GM23248 (cell line): ENCODE data around the gene SEMA4C. TPM values are rescaled to one million over a fixed set of nuclear protein-coding genes. Genes with fewer than 3 reads are reported as not detected.

Source experiments
- DNase-seq: peaks from one replicate; pipeline ENCODE4 v3.0.0-alpha.2; 2015
- H2AFZ ChIP-seq: fragments of 200-600 bp; sonication (generic); 2 replicates; pipeline ENCODE4 v1.6.1; 2016; ENCODE audit warnings: antibody characterized with exemption
- H3F3A ChIP-seq: fragments of 200-600 bp; sonication (generic); 2 replicates; pipeline ENCODE4 v1.6.1; 2016; ENCODE audit warnings: mild to moderate bottlenecking, antibody characterized with exemption, mixed run types; ENCODE audit not compliant: insufficient read depth
- H3K27ac ChIP-seq: fragments of 200-600 bp; sonication (generic); 2 replicates; pipeline ENCODE4 v1.5.1; 2016; ENCODE audit warnings: mild to moderate bottlenecking
- H3K27me3 ChIP-seq: fragments of 200-600 bp; sonication (generic); replicated peaks from 2 replicates; pipeline ENCODE4 v1.6.1; 2016; ENCODE audit warnings: mild to moderate bottlenecking; ENCODE audit not compliant: insufficient read depth
- H3K36me3 ChIP-seq: fragments of 200-600 bp; sonication (generic); 2 replicates; pipeline ENCODE4 v1.6.1; 2016; ENCODE audit warnings: low read depth, mild to moderate bottlenecking
- H3K4me1 ChIP-seq: fragments of 200-600 bp; sonication (generic); 2 replicates; pipeline ENCODE4 v1.6.1; 2016; ENCODE audit warnings: mild to moderate bottlenecking; ENCODE audit not compliant: insufficient read depth
- H3K4me2 ChIP-seq: fragments of 200-600 bp; sonication (generic); one replicate; pipeline ENCODE4 v1.6.1; 2016; ENCODE audit warnings: mild to moderate bottlenecking; ENCODE audit not compliant: unreplicated experiment
- H3K4me3 ChIP-seq: fragments of 200-600 bp; sonication (generic); 2 replicates; pipeline ENCODE4 v1.5.1; 2016; ENCODE audit warnings: mild to moderate bottlenecking
- H3K79me2 ChIP-seq: fragments of 200-600 bp; sonication (generic); 2 replicates; pipeline ENCODE4 v1.6.1; 2016; ENCODE audit warnings: mild to moderate bottlenecking; ENCODE audit not compliant: insufficient read depth
- H3K9ac ChIP-seq: fragments of 200-600 bp; sonication (generic); 2 replicates; pipeline ENCODE4 v1.6.1; 2016; ENCODE audit warnings: mild to moderate bottlenecking
- H3K9me2 ChIP-seq: fragments of 200-600 bp; sonication (generic); 2 replicates; pipeline ENCODE4 v1.6.1; 2016; ENCODE audit warnings: mixed run types, mild to moderate bottlenecking, moderate library complexity; ENCODE audit not compliant: insufficient read depth
- H3K9me3 ChIP-seq: fragments of 200-600 bp; sonication (generic); one replicate; pipeline ENCODE4 v1.6.1; 2017; ENCODE audit warnings: low read depth
- H4K20me1 ChIP-seq: fragments of 200-600 bp; sonication (generic); 2 replicates; pipeline ENCODE4 v1.6.0; 2016; ENCODE audit not compliant: insufficient read depth
- EZH2 ChIP-seq: fragments of 200-600 bp; sonication (generic); IDR thresholded peaks from 2 replicates; pipeline ENCODE4 v1.6.1; 2018; ENCODE audit warnings: antibody characterized with exemption, mild to moderate bottlenecking; ENCODE audit not compliant: insufficient read depth, poor library complexity, severe bottlenecking
- EZH2phosphoT487 ChIP-seq: fragments of 200-600 bp; sonication (generic); IDR thresholded peaks from 2 replicates; pipeline ENCODE4 v1.6.1; 2018; ENCODE audit warnings: antibody characterized with exemption, moderate library complexity, mild to moderate bottlenecking, low read depth; ENCODE audit not compliant: insufficient read depth
- WGBS, 2 experiments: methylation state at CpG; one replicate each; pipeline ENCODE4 v1.1.6; 2015 to 2017; ENCODE audit warnings: low lambda C conversion rate in 2 of 2, low coverage in 1 of 2; ENCODE audit errors: missing lambda C conversion rate in 2 of 2; 5-methylcytosine and 5-hydroxymethylcytosine counted together
- in situ Hi-C: fragments of 300-500 bp; cut with MboI; formaldehyde crosslinking; loops from 2 replicates; pipeline ENCODE4 v1.15.0; 2020
- polyA plus RNA-seq: library from polyadenylated mRNA; unstranded; fragments of >200 nt; fragmentation: Nextera tagmentation; extraction: Ambion mirVana; gene quantifications from 2 replicates; pipeline ENCODE4 v1.2.1, GENCODE V29; 2016
- total RNA-seq: library from RNA; depleted of rRNA; stranded (reverse); fragments of >200 nt; shearing (Covaris generic); gene quantifications from 2 replicates; pipeline ENCODE4 v1.2.3, GENCODE V29; 2014; rRNA removed

The SEMA4C gene
- total RNA-seq: 21.0 and 24.3 TPM in 2 replicates
- 5.1 and 5.5 TPM in 2 replicates for polyA plus RNA-seq

DNA sequence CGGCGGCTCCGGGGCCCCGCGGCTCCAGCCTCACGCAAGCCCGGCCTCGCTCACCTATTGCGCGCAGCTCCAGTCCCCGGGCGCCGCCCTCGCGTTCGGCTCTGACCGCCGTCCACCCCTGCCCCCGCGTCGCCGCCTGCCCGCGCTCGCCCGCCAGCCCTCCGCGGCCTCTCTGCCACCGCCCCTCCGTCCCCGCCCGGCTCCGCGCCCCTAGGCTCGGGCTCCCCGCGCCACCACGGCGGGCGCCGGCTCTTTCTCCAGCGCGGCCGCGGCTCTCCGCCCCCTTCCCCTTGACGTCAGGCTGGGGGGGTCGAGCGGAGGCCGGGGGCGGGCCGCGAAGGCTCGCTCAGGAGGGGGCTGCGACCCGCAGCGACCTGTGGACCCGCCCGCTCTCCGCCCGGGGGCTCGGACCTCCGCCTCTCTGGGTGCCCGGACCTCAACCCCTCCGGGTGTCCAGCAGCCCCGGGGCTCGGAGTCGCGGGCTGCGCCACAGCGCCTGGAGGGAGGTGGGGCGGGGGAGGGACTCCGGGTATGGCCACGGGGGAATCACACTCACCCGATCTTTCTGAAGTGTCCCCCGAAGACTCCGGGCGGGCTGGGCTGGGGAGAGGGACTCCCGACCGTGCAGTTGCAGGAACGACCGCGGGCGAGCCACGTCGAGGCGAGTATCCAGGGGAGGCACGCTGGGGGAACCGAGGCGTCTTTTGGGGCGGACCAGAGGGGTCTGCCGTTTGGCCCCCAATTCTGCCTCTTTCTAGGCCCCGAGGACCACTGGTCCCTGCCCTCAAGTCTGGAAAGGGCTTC is at the start of gene SEMA4C:
Gene SEMA4C, minus strand, starts transcription at position 259 of the 804 bp plus-strand sequence. CDS start 2,194 bp downstream, outside the sequence.
- no peaks in the 10 kb centered on the region for H3F3A ChIP-seq
- no peaks in the 10 kb centered on the region for H4K20me1 ChIP-seq
- peaks cover 15% of the 10 kb centered on the region for H3K4me1 ChIP-seq
- H2AFZ ChIP-seq: peak within 1 kb of the TSS; percentile 85
- in situ Hi-C loops: loop anchor here (25.0 kb wide), 1 partner anchor 242 kb away; the partner anchor contains the start of gene ANKRD36
- DNase-seq: peak; percentile 75
- H3K9ac ChIP-seq: peak within 1 kb of the TSS; percentile 95
- H3K4me3 ChIP-seq: peak within 1 kb of the TSS; percentile 86
- peaks cover 35% of the 10 kb centered on the region for H3K79me2 ChIP-seq
- H3K36me3 ChIP-seq: no peaks in the 10 kb centered on the region
- H3K27ac ChIP-seq: peak within 1 kb of the TSS; percentile 75
- H3K27me3 ChIP-seq: no peaks in the 10 kb centered on the region
- H3K4me2 ChIP-seq: peak within 1 kb of the TSS; percentile 99
- H3K9me2 ChIP-seq: no peaks in the 10 kb centered on the region
- TF ChIP-seq EZH2 (no peak), EZH2phosphoT487 (no peak)
- WGBS, 2 experiments: 2 to 3% methylated on average over 39 to 46 of the region's 93 CpGs
- no peaks in the 10 kb centered on the region for H3K9me3 ChIP-seq

DNA sequence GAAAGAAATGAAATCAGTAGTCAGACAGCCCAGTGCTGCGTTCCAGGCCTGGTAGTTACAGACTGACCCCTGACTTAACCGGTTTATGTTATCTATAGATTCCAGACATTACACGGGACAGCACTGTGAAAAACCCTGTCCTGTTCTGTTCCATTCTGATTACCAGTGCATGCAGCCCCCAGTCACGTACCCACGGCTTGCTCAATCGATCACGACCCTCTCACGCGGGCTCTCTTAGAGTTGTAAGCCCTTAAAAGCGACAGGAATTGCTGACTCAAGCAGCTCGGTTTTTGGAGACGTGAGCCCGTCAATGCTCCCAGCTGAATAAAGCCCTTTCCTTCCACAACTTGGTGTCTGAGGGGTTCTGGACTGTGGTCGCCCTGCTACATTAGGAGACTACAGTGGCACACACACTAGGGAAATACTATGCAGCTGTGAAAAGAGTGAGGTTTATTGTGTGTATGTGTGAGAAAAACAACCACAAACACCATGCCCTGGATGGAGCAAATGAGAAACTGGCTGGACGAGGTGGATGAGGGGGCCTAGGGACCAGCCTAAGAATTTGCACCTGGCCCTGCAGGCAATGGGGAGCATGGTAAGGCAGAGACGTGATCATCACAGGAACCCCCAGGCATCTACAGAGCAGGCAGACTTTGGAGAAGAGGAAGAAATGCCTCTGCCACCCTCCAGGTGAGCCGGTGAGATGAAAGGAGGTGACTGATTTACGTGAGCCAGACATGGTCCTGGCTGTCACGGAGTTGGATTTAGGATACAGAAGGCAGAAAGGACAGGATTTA is 49.1 kb upstream of the SEMA4C start:
- no peak overlapping the region for H3K4me3 ChIP-seq
- no peak for DNase-seq
- no peaks in the 10 kb centered on the region for H4K20me1 ChIP-seq
- TF ChIP-seq EZH2phosphoT487: no peak
- no peak for TF ChIP-seq EZH2
- in situ Hi-C loops: no loop called here
- no peak overlapping the region for H2AFZ ChIP-seq
- no peaks in the 10 kb centered on the region for H3K9me3 ChIP-seq
- WGBS, 2 experiments: 72 to 73% methylated on average over 19 of the region's 19 CpGs
- H3K4me1 ChIP-seq: no peaks in the 10 kb centered on the region
- H3K4me2 ChIP-seq: no peak overlapping the region
- no peaks in the 10 kb centered on the region; the same call in 1 of the 2 replicates for H3K27me3 ChIP-seq
- no peak overlapping the region for H3K27ac ChIP-seq
- H3K9me2 ChIP-seq: no peaks in the 10 kb centered on the region
- H3K36me3 ChIP-seq: no peaks in the 10 kb centered on the region
- H3K79me2 ChIP-seq: no peaks in the 10 kb centered on the region
- no peak overlapping the region for H3K9ac ChIP-seq
- H3F3A ChIP-seq: no peaks in the 10 kb centered on the region

DNA sequence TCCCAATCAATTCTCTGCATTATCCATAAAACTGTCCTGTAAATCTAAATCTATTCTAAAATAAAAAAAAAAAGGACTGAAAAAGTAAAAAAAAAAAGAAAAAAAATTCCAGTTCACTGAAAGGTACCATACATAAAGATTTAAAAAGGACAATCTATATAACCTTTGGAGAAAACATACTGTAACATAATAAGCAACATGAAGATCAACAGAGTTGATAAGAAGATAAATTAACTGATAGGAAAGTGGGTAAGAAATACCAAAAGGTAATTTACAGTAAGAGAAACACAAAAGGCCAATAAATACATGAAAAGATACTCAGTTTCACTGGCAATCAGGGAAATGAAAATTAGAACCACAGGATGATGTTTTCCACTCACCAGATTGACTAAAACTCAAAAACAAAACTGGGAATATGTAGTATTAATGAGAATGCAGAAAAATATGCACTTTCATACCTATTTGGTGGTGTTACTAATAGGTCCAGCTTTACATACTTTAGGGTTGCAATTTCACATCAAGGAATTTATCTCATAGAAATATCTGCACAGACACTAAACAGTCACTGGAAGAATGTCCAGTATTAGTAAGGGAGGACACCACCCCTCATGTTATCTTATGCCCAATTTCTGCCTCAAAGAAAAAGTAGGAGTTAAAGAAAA is 48.3 kb upstream of the SEMA4C start:
- H3K27ac ChIP-seq: no peak overlapping the region
- no peaks in the 10 kb centered on the region for H4K20me1 ChIP-seq
- no peaks in the 10 kb centered on the region for H3K36me3 ChIP-seq
- H3F3A ChIP-seq: no peaks in the 10 kb centered on the region
- H2AFZ ChIP-seq: no peak overlapping the region
- in situ Hi-C loops: no loop called here
- H3K79me2 ChIP-seq: no peaks in the 10 kb centered on the region
- H3K4me3 ChIP-seq: no peak overlapping the region
- no peak overlapping the region for H3K9ac ChIP-seq
- no peak overlapping the region for H3K4me2 ChIP-seq
- TF ChIP-seq EZH2 (no peak), EZH2phosphoT487 (no peak)
- no peak for DNase-seq
- no peaks in the 10 kb centered on the region for H3K9me2 ChIP-seq
- H3K27me3 ChIP-seq: no peaks in the 10 kb centered on the region; the same call in 1 of the 2 replicates
- H3K9me3 ChIP-seq: no peaks in the 10 kb centered on the region
- H3K4me1 ChIP-seq: no peaks in the 10 kb centered on the region
